Occipital lobe (tissue), 2 donors: ENCODE measurements around the gene GABRA4. TPM values are rescaled to one million over a fixed set of nuclear protein-coding genes. Genes with fewer than 3 reads are reported as not detected.

ENCODE experiments used
- DNase-seq: peaks from one replicate; lab custom pipeline; 2025; lab: John Stamatoyannopoulos, UW
- total RNA-seq: library from RNA; depleted of rRNA; stranded (reverse); fragments of >200 nt; gene quantifications from one replicate; pipeline ENCODE4 v1.2.3, GENCODE V29; 2014

GABRA4 gene
- total RNA-seq, 1 donor from 2014 or later, result 50.4 TPM

DNA sequence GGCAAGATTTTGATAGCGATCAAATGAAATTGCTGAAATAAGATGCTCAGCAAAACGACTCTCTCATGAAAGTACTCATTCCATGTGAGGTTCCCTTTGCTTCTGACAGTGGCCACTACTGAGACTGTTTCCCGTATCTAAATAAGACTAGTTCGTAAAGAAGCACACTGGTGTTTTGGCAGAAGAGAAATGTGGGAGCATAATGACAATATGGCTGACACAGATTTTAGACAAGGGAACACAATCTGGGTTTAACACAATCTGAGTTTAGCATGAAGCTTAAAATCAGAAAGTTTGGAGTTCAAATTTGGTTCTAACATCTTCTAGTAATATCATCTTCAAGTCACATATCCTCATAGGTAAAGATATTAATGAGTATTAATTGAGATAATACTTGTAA is 13.7 kb downstream of the GABRA4 start:
- no peak for DNase-seq

GRCh38 chr4:46979283-46979682 is 14.1 kb downstream of the GABRA4 start:
- no peak for DNase-seq

- DNase-seq, result no peak
Measured at GRCh38 chr4:46977245-46977644, 16.1 kb downstream of the GABRA4 start.

GRCh38 chr4:46975812-46976553 is 17.4 kb downstream of the GABRA4 start:
- no peak for DNase-seq

GRCh38 chr4:46974891-46975543 is 18.4 kb downstream of the GABRA4 start:
- DNase-seq, result no peak

DNA sequence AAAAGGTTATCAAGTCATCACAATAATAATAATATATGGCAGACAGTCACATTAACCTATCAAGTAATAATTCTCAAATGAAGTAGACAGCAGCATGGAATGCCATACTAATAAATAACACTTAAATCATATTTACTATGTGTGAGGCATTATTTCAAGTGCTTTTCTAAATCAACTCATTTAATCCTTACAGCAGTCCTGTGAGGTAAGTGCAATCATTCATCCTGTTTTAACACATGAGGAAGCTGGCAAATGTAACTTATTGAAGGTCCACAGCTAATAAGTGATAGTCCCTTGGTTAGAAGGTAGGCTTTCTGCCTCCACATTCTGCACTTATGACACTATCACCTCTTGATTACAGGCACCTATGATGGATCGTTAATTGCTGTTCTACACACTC is 24.5 kb downstream of the GABRA4 start:
- DNase-seq, result no peak

GRCh38 chr4:46967631-46968030 is 25.8 kb downstream of the GABRA4 start:
- DNase-seq, result no peak

DNA sequence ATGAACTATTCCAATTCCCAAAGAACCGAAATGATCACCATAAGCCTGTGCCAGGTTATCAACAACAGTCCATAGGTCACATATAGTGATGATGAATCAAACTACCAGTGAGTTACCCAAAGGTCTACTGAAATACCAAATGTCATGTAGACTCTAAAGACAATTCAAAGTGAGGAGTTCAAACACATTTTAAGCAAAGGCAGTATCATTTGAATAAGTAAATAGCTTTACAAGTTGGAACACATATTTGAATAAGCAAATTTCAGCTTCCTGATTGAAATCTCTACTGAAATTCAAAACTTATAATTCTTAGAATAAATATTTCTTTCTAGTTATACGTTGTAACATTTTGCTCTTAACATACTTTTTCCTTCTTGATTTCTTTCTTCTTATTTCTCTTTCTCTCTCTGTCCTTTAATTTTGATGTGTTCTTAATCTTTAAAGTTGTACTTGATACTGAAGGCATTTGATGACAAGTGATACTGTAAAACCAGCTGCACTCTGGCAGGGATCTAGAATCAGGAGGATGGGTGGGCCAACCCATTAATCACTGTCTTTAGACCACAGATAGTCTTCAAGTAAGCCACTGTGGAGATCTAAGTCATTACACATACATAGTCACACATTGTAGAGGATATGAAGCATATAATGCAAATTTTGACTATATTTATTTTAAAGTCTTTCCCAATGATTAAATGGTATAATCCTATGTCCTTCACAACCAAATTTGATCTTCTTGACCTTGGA is 34.5 kb downstream of the GABRA4 start:
- no peak for DNase-seq

DNA sequence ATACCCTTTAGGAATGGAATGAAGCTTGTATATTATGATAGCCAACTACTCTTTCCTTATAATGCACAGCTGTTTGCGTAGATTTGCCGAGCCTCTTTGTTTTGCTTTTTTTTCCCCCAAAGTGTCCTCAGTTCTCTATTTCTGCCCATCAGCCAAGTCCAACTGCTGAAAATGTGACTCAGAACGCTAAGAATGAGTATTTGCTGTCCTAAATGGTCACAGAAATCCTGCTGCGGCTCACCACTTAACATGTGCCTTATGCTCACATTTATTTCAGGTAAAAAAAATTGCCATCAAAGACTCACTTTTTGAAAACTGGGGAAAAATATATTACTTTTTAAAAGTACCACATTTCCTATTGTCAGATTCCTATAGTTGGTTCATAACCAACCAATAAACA is 36.9 kb downstream of the GABRA4 start:
- no peak for DNase-seq

- no peak for DNase-seq
Measured at GRCh38 chr4:46955601-46956000, 37.8 kb downstream of the GABRA4 start.

GRCh38 chr4:46954643-46955042 is 38.7 kb downstream of the GABRA4 start:
- no peak for DNase-seq

GRCh38 chr4:46953564-46953963 is 39.8 kb downstream of the GABRA4 start:
- no peak for DNase-seq

DNA sequence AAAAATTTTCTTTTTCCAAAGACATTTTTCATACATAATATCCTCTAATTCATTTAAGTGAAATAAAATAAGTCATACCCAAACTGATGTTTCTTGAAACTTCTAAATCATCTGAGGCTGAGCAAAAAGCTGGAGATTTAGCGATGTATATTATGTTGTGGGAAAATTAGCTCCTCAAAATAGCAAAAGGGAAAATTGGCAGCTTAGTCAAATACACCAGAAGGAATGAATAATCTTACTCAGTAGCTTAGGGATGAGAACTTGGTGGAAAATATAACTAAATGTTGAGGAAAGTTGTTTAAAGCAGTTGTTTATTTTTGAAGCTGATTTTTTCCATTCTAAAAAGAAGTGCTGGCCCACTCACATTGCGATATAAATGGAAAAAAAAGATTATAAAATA is 40.9 kb downstream of the GABRA4 start:
- DNase-seq, result no peak

DNA sequence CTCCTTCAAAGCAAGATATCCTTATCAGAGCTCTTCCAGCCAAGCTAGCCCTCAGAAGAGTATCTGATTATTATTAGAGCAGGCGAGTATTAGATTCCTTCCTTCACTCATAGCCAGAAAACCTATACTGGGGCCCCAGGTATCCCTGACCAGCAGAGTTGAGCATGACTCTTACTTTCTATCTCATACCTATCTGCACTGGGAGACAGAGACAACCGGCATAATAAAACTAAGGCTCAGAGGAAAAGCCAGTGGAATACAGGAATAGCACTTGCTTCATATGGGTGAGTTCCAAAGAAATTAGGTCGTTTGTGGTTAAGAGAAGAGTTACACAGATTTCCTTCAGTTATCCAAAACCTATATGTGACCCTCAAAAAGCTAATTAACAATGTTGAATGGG is 42.6 kb downstream of the GABRA4 start:
- DNase-seq, result no peak

GRCh38 chr4:46949822-46950221 is 43.6 kb downstream of the GABRA4 start:
- no peak for DNase-seq

DNA sequence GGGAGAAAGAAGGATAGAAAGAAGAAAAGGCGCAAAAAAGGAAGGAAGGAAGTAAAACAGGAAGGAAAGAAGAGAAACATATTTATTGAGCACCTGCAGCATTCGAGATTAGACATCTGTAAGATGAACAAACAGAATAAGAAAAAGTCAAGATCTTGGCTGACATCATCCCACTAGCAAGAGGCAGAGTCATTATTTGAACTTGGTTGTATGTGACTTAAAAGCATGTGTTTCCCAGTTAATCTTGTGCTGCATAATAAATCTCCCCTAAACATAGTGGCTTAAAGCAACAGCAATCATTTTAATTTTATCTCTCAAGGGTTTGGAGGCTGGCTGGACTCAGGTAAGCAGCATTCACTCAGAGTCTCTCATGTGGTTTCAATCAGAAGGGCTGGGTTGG is 45.8 kb downstream of the GABRA4 start:
- no peak for DNase-seq

DNA sequence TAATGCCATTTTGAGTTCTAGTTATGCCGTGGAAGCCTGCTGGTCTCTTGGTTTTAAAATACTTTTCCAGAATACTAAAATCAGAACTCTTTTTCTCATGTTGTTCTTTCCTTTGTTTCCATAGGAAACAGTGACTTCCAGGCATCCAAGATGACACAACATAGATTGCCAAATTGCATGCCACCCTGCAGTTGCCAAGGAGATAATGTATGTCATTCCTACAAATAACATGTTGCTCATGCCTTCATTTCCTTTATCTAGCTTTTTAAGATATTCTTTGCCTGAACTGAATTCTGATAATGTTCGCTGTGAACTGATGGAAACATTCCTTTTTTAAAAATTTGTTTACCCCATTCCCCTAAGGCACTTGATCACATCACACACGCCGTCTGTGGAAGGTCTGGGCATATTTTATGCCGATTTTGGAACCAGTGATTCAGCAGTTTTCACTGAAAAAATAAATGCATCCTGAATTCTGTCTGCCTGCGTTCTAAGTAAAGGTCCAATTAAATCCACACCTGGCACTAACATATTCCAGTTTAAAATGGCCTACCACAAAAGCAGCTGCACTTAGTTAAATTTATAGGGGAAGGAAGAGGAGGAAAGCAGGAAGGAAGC is 46.4 kb downstream of the GABRA4 start:
- DNase-seq, result no peak

DNA sequence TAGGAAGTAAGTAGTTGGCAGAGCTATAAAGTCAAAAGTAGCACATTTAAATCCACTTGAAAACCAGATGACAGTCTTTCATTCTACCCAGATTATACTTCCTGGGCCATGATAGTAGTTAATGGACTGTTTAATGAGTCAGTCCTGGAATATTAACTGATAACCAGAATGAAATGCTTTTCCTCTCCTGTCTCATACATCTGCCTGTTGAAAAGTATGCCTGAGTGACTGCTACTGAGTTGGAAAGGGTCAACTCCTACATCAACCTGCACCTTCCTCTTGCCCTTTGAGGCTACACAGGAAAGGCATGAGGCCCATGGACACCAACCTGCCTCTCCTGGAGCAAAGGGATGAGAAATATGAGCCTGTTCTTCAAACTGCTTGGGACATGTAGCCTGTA is 48.3 kb downstream of the GABRA4 start:
- DNase-seq, result no peak

- no peak for DNase-seq
Measured at GRCh38 chr4:46944345-46944744, 49.0 kb downstream of the GABRA4 start.

DNA sequence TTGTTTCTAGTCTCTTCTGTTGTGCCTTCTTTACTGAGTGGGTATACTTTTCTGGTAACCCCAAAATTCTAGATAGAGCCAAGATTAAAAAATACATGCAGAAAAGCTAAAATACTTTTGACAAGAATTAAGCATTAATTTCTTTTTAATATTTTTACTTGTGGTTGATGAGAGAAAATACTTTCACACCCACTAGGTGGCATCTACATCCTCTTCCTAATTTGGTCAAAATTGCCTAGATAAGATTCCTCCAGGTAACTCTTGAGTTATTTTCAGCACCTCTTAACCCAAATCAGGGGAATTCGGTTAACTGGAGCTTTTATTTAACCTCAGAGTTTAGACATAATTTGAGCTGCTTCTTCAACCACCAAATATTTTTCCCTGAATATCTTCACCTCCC is 55.9 kb downstream of the GABRA4 start:
- no peak for DNase-seq

DNA sequence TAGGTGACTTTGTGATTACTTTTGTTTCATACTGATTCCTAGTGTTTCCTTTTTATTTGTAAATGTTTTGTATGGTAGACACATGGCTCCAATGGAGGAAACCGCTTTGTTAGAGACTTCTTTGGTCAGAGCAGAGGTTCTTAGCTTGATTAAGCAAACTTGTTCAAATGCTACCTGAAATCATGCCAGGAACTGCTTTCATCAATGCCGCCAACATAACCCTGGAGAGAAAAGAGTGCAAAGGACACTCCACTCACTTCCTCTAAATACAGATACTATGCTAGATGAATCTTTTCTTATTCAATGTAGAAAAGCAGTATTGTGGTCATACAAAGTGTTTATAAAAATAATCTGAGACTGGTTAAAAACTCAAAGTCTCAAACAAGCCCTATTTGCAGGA is 58.7 kb downstream of the GABRA4 start:
- no peak for DNase-seq

DNA sequence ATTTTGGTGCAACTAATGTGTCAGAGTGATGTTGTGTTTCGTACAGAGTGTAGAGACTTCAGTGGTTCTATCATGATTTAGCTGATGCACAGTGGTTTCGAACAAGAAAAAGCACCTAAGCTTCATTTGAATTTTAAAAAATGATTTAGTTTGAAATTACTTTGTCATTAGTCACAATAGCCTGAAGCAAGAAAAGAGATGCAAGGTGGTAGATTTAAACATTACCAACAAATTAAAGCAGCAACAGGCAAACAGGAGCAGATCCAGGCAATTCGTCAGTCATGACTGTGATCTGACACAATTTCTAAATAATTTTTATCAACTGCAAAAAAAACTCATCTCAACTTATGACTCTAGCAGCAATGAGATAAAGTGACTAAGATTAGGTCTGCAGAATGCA is 59.7 kb downstream of the GABRA4 start:
- DNase-seq, result no peak
